OCI-LY3 (cell line): ENCODE data around the gene ZNF232.
"Not testable (repeated sequence)": the region's sequence is repeated elsewhere in the genome, so short reads cannot be mapped to it uniquely, and the experiment has no call there.

ENCODE experiments used
- H2AFZ ChIP-seq: fragments of 200-600, 300-600 bp; shearing (Covaris generic); 2 replicates; pipeline ENCODE4 v1.6.0; 2014; ENCODE audit warnings: antibody characterized with exemption, low read depth, low read length
- H3K27ac ChIP-seq: fragments of 200-600, 300-600 bp; sonication (generic); 2 replicates; pipeline ENCODE4 v1.5.1; 2014; ENCODE audit warnings: mild to moderate bottlenecking, low read length, moderate library complexity, mixed read lengths
- H3K27me3 ChIP-seq: fragments of 200-600, 300-600 bp; sonication (generic); 2 replicates; pipeline ENCODE4 v1.6.1; 2014; ENCODE audit warnings: low read depth, low read length, mixed read lengths
- H3K36me3 ChIP-seq: fragments of 200-600, 300-600 bp; sonication (generic); replicated peaks from 2 replicates; pipeline ENCODE3; 2014; ENCODE audit warnings: low read depth, low read length, mixed read lengths
- H3K4me1 ChIP-seq: fragments of 300-600, 200-600 bp; sonication (generic); 2 replicates; pipeline ENCODE4 v1.6.1; 2014; ENCODE audit warnings: low read length, mixed read lengths
- H3K4me2 ChIP-seq: fragments of 200-600, 300-600 bp; sonication (generic); 2 replicates; pipeline ENCODE4 v1.6.1; 2014; ENCODE audit warnings: low read length, mixed read lengths
- H3K4me3 ChIP-seq: fragments of 300-600, 200-600 bp; sonication (generic); 2 replicates; pipeline ENCODE4 v1.5.1; 2014; ENCODE audit warnings: antibody characterized with exemption, mild to moderate bottlenecking, low read length, moderate library complexity
- H3K79me2 ChIP-seq: fragments of 300-600, 200-600 bp; shearing (Covaris generic); 2 replicates; pipeline ENCODE4 v1.6.1; 2014; ENCODE audit warnings: mild to moderate bottlenecking, low read length, mixed read lengths
- H3K9ac ChIP-seq: fragments of 300-600, 200-600 bp; shearing (Covaris generic); 2 replicates; pipeline ENCODE4 v1.6.0; 2014; ENCODE audit warnings: mild to moderate bottlenecking, low read length, moderate library complexity
- H3K9me3 ChIP-seq: fragments of 200-600, 300-600 bp; shearing (Covaris generic); 2 replicates; pipeline ENCODE4 v1.6.1; 2014; ENCODE audit warnings: low read length, mixed read lengths; ENCODE audit not compliant: insufficient read depth
- H4K20me1 ChIP-seq: fragments of 200-600, 300-600 bp; sonication (generic); 2 replicates; pipeline ENCODE4 v1.6.1; 2016; ENCODE audit warnings: low read length, mixed read lengths; ENCODE audit not compliant: insufficient read depth
- EZH2phosphoT487 ChIP-seq: fragments of 200-600 bp; shearing (Covaris generic); IDR thresholded peaks from 2 replicates; pipeline ENCODE4 v1.6.1; 2018; ENCODE audit warnings: antibody characterized with exemption, mixed run types, low read depth
- TF ChIP-seq, protein P1 (sequence below): fragments of 200-600, 300-600 bp; sonication (generic); IDR thresholded peaks from 2 replicates; pipeline ENCODE4 v1.5.1; 2014; ENCODE audit warnings: antibody characterized with exemption, low read length, low read depth

Gene ZNF232

DNA sequence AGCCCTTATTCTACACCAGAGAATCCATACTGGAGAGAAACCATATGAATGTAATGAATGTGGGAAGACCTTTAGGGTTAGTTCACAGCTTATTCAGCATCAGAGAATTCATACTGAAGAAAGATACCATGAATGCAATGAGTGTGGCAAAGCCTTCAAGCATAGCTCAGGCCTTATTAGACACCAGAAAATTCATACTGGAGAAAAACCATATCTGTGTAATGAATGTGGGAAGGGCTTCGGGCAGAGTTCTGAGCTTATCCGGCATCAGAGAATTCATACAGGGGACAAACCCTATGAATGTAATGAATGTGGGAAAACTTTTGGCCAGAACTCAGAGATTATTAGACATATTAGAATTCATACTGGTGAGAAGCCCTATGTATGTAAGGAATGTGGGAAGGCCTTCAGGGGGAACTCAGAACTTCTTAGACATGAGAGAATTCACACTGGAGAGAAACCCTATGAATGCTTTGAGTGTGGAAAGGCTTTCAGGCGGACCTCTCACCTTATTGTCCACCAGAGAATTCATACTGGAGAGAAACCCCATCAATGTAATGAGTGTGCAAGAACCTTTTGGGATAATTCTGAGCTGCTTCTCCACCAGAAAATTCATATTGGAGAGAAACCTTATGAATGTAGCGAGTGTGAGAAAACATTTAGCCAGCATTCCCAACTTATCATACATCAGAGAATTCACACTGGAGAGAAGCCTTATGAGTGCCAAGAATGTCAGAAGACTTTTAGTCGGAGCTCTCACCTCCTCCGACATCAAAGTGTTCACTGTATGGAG is 19.3 kb downstream of the ZNF232 start:
- no peak overlapping the region for H3K27ac ChIP-seq
- no peak overlapping the region for H3K4me2 ChIP-seq
- H3K9me3 ChIP-seq: peaks cover 8% of the 10 kb centered on the region; the same call in 1 of the 2 replicates
- H3K36me3 ChIP-seq: no peaks in the 10 kb centered on the region
- no peaks in the 10 kb centered on the region for H3K27me3 ChIP-seq
- TF ChIP-seq EZH2phosphoT487: no peak
- no peaks in the 10 kb centered on the region for H3K4me1 ChIP-seq
- H4K20me1 ChIP-seq: no peaks in the 10 kb centered on the region
- no peak overlapping the region for H3K9ac ChIP-seq
- no peaks in the 10 kb centered on the region for H3K79me2 ChIP-seq
- H2AFZ ChIP-seq: no peak overlapping the region
- no peak overlapping the region for H3K4me3 ChIP-seq

DNA sequence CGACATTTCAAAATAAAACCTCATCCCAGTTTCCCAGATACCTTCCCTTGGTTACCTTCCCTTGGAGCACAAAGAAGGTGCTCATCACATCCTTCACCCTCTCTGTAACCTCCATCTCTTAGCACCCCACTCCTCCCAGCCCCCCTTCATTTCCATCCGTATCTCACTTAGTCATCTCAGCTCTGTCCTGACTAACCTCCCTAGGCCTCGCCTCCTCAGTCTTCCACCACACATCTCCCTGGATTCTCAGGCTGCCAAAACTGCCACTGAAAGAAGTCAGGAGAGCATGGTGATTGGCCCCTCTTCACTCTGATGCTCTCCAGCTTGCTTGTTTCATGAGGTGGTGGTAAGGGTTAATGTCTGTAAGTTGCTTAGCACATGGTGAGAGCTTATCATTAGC is 31.1 kb downstream of the ZNF232 start:
- H3K36me3 ChIP-seq: no peaks in the 10 kb centered on the region
- no peaks in the 10 kb centered on the region for H3K4me1 ChIP-seq
- H3K27ac ChIP-seq: no peak overlapping the region
- H3K27me3 ChIP-seq: no peaks in the 10 kb centered on the region
- H3K79me2 ChIP-seq: no peaks in the 10 kb centered on the region
- H3K4me3 ChIP-seq: no peak overlapping the region
- no peak overlapping the region for H3K9ac ChIP-seq
- no peak overlapping the region for H2AFZ ChIP-seq
- no peaks in the 10 kb centered on the region for H3K9me3 ChIP-seq
- TF ChIP-seq EZH2phosphoT487: no peak
- TF ChIP-seq, protein P1, sequence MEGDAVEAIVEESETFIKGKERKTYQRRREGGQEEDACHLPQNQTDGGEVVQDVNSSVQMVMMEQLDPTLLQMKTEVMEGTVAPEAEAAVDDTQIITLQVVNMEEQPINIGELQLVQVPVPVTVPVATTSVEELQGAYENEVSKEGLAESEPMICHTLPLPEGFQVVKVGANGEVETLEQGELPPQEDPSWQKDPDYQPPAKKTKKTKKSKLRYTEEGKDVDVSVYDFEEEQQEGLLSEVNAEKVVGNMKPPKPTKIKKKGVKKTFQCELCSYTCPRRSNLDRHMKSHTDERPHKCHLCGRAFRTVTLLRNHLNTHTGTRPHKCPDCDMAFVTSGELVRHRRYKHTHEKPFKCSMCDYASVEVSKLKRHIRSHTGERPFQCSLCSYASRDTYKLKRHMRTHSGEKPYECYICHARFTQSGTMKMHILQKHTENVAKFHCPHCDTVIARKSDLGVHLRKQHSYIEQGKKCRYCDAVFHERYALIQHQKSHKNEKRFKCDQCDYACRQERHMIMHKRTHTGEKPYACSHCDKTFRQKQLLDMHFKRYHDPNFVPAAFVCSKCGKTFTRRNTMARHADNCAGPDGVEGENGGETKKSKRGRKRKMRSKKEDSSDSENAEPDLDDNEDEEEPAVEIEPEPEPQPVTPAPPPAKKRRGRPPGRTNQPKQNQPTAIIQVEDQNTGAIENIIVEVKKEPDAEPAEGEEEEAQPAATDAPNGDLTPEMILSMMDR: no peak
- no peaks in the 10 kb centered on the region for H4K20me1 ChIP-seq
- H3K4me2 ChIP-seq: no peak overlapping the region

DNA sequence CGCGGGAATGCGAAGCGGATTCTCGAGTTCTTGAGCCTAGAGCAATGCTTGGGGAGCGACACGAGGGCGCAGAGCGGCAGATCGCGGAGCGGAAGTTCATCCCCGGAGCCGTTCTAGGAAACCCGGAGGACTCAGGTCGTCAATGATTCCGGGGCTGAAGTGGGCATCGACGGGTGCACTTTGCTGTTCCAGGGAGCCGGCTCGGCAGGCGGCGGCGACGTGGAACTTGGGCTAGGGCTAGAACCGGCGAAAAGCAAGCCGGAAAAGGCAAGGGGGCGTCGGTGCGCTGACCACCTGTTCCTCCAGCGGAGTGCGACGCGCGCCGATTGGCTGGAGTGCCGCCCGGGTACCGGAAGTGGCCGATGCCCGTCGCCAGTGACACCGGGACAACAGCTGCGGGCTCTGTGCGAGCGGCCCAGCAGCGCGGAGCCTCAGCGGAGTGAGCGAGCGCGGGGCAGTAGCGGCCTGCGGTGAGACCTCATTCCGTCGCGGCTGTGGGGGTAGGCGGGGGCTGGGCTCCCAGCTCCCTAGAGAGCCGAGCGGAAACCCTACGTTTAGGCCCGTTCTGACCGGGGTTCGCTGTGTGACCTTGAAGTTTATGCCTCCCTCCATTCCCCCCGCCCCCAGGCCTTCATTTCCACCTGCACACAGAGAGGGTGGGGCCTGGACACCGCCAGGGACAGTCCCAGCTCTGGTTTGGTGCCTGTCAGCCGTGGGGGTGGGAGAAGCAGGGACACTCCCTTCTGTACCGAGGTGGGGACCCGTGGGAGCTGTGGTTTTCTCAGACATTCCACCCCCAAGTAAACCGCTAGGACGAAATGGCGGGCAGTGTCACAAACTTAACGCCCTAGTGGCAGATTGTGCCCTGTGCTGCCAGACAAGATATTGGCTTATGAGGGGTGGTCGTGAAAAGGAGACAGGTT is 33.3 kb downstream of the ZNF232 start, which contains the start of gene ZFP3:
Gene ZFP3 (plus strand): TSS at position 362 of the 923 bp plus-strand sequence. CDS start 13,038 bp downstream, outside the sequence.
- H3K4me2 ChIP-seq: no peak within 1 kb of the TSS
- H3K79me2 ChIP-seq: no peaks in the 10 kb centered on the region
- no peak within 1 kb of the TSS for H3K4me3 ChIP-seq
- H3K27me3 ChIP-seq: no peaks in the 10 kb centered on the region
- no peaks in the 10 kb centered on the region for H4K20me1 ChIP-seq
- no peak within 1 kb of the TSS for H3K9ac ChIP-seq
- H3K36me3 ChIP-seq: no peaks in the 10 kb centered on the region
- TF ChIP-seq EZH2phosphoT487: no peak
- TF ChIP-seq, protein P1: no peak
- H3K4me1 ChIP-seq: no peaks in the 10 kb centered on the region
- H3K9me3 ChIP-seq: no peaks in the 10 kb centered on the region
- no peak within 1 kb of the TSS for H3K27ac ChIP-seq
- H2AFZ ChIP-seq: no peak within 1 kb of the TSS

DNA sequence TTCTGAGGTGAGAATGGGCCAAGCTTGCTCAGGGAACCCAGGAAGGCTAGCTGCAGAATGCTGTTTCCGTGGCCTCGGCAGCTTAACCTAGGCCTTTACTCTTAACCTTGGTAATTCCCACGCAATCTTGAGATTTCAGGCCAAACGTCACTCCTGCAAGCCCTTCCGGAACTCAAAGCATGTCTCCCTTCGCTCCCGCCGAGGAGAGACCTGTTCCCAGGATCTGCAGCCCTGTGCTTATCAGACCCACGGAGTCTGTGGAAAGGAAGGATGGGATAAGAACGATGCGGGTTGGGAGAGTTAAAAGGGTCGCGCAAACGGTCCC is 33.9 kb downstream of the ZNF232 start:
- H3K36me3 ChIP-seq: no peaks in the 10 kb centered on the region
- H3K4me2 ChIP-seq: no peak overlapping the region
- no peak overlapping the region for H3K4me3 ChIP-seq
- no peaks in the 10 kb centered on the region for H3K79me2 ChIP-seq
- no peaks in the 10 kb centered on the region for H3K27me3 ChIP-seq
- TF ChIP-seq EZH2phosphoT487: no peak
- TF ChIP-seq, protein P1: no peak
- no peaks in the 10 kb centered on the region for H4K20me1 ChIP-seq
- H3K9ac ChIP-seq: no peak overlapping the region
- H3K9me3 ChIP-seq: no peaks in the 10 kb centered on the region
- no peaks in the 10 kb centered on the region for H3K4me1 ChIP-seq
- no peak overlapping the region for H2AFZ ChIP-seq
- no peak overlapping the region for H3K27ac ChIP-seq

DNA sequence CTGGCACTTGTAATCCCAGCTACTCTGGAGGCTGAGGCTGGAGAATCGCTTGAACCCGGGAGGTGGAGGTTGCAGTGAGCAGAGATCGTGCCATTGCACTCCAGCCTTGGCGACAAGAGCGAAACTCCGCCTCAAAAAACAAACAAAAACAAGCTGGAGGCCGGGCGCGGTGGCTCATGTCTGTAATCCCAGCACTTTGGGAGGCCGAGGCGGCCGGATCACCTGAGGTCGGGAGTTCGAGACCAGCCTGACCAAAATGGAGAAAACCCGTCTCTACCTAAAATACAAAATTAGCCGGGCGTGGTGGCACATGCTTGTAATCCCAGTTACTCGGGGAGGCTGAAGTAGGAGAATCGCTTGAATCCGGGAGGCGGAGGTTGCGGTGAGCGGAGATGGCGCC is 34.4 kb downstream of the ZNF232 start:
- H3K4me2 ChIP-seq: not testable (repeated sequence)

DNA sequence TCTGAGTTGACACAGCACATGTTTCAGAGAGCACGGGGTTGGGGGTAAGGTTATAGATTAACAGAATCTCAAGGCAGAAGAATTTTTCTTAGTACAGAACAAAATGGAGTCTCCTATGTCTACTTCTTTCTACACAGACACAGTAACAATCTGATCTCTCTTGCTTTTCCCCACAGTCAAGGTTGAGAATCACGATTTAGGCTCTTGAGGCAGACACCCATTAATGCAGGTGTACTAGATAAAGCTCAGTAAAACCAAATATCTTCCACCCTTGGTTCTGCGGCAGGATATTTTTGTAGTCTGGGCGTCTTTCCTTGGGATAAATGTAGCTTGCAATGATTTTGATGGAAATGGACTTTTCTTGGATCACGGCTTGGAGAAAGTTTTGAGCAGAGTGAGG is 36.2 kb downstream of the ZNF232 start:
- not testable (repeated sequence) for H3K36me3 ChIP-seq, H3K9me3 ChIP-seq, H3K4me1 ChIP-seq, H2AFZ ChIP-seq, H3K4me3 ChIP-seq, H4K20me1 ChIP-seq, H3K27me3 ChIP-seq, H3K4me2 ChIP-seq, H3K27ac ChIP-seq, H3K9ac ChIP-seq, H3K79me2 ChIP-seq

More for the DNA sequence above, 34.4 kb downstream of the ZNF232 start:
- H3K27ac ChIP-seq, H3K36me3 ChIP-seq, H3K9me3 ChIP-seq, H4K20me1 ChIP-seq, H2AFZ ChIP-seq, H3K4me1 ChIP-seq, H3K9ac ChIP-seq, H3K79me2 ChIP-seq, H3K27me3 ChIP-seq, H3K4me3 ChIP-seq: not testable (repeated sequence)
